GM19455 (cell line): ENCODE measurements around the gene INPP4A.

Experiments used
- ATAC-seq: cut with Tn5 transposase; IDR thresholded peaks from one replicate; pipeline ENCODE4 v1.9.1; 2021; ENCODE audit not compliant: unreplicated experiment

Gene INPP4A

GRCh38 chr2:98489971-98490962 lies 45.6 kb downstream of the INPP4A start:
- no peak for ATAC-seq

- ATAC-seq, result no peak
Observed at GRCh38 chr2:98492441-98492840, 47.8 kb downstream of the INPP4A start.

GRCh38 chr2:98494699-98495098 lies 50.0 kb downstream of the INPP4A start:
- ATAC-seq, result no peak

GRCh38 chr2:98496750-98497493 lies 52.3 kb downstream of the INPP4A start:
- no peak for ATAC-seq

GRCh38 chr2:98498703-98499440 lies 54.2 kb downstream of the INPP4A start:
- no peak for ATAC-seq

- ATAC-seq, result no peak
Observed at GRCh38 chr2:98500561-98500960, 55.9 kb downstream of the INPP4A start.

GRCh38 chr2:98501223-98501622 lies 56.6 kb downstream of the INPP4A start:
- ATAC-seq, result no peak

- ATAC-seq, result no peak
Observed at GRCh38 chr2:98501876-98502275, 57.2 kb downstream of the INPP4A start.

- ATAC-seq, result no peak
Observed at GRCh38 chr2:98502556-98503335, 58.1 kb downstream of the INPP4A start.

- no peak for ATAC-seq
Observed at GRCh38 chr2:98503481-98504105, 58.9 kb downstream of the INPP4A start.

GRCh38 chr2:98504381-98505109 lies 59.9 kb downstream of the INPP4A start:
- ATAC-seq, result no peak

GRCh38 chr2:98505311-98505808 lies 60.7 kb downstream of the INPP4A start:
- no peak for ATAC-seq

GRCh38 chr2:98505971-98506664 lies 61.5 kb downstream of the INPP4A start:
- no peak for ATAC-seq

- no peak for ATAC-seq
Observed at GRCh38 chr2:98506881-98507280, 62.2 kb downstream of the INPP4A start.

- no peak for ATAC-seq
Observed at GRCh38 chr2:98507461-98507860, 62.8 kb downstream of the INPP4A start.

GRCh38 chr2:98507891-98508708 lies 63.4 kb downstream of the INPP4A start:
- ATAC-seq, result no peak

GRCh38 chr2:98508709-98509066 lies 64.0 kb downstream of the INPP4A start:
- ATAC-seq, result no peak
